Heart right ventricle (tissue), 16 donors: ENCODE measurements around the gene KRTAP5-2. TPM values are rescaled to one million over a fixed set of nuclear protein-coding genes. Genes with fewer than 3 reads are reported as not detected.
A peak's percentile ranks its signal among the peaks of the same experiment; 100 is the strongest.

Source experiments
- ATAC-seq, 8 donors: fragments of 200-7000 bp; cut with Tn5 transposase; one replicate each; pipeline ENCODE4 v1.9.1; 2020; ENCODE audit warnings: mild to moderate bottlenecking in 8 of 8, moderate library complexity in 8 of 8, moderate number of reproducible peaks in 1 of 8
- DNase-seq, 2 donors: peaks; one replicate each; pipeline ENCODE4 v3.0.0-alpha.2; 2020
- H3K27ac ChIP-seq, 10 donors: fragments of 200-600 bp; sonication (generic) in 2 of 10; one replicate each; pipeline versions ENCODE4 v1.5.0 to v1.8.0; 2020 to 2022; ENCODE audit warnings: mild to moderate bottlenecking in 3 of 10
- H3K27me3 ChIP-seq, 7 donors: fragments of 200-600 bp; one replicate each; pipeline ENCODE4 v1.8.0; 2021 to 2022; ENCODE audit warnings: mild to moderate bottlenecking in 2 of 7
- H3K36me3 ChIP-seq, 9 donors: fragments of 200-600 bp; sonication (generic) in 1 of 9; one replicate each; pipeline versions ENCODE4 v1.5.0 to v1.8.0; 2020 to 2022; ENCODE audit warnings: mild to moderate bottlenecking in 2 of 9
- H3K4me1 ChIP-seq, 9 donors: fragments of 200-600 bp; sonication (generic) in 1 of 9; one replicate each; pipeline versions ENCODE4 v1.5.0 to v1.8.0; 2020 to 2022; ENCODE audit warnings: mild to moderate bottlenecking in 4 of 9
- H3K4me3 ChIP-seq, 10 donors: fragments of 200-600 bp; sonication (generic) in 2 of 10; one replicate each; pipeline versions ENCODE4 v1.5.0 to v1.8.0; 2020 to 2022; ENCODE audit warnings: mild to moderate bottlenecking in 7 of 10, moderate library complexity in 2 of 10
- H3K9me3 ChIP-seq, 11 donors: fragments of 200-600 bp in 10 of 11; sonication (generic) in 2 of 11; one replicate each; pipeline versions ENCODE4 v1.5.0 to v1.8.0; 2013 to 2022; ENCODE audit warnings: mild to moderate bottlenecking in 2 of 11, control low read depth in 1 of 11, moderate library complexity in 1 of 11
- CTCF ChIP-seq, 9 donors: fragments of 200-600 bp; sonication (generic) in 2 of 9; IDR thresholded peaks; one replicate each; pipeline versions ENCODE4 v1.5.0 to v1.8.0; 2021 to 2022; ENCODE audit warnings: antibody characterized with exemption in 9 of 9, mild to moderate bottlenecking in 5 of 9, moderate library complexity in 1 of 9
- WGBS, 2 donors: extraction: QIAGEN DNeasy Blood & Tissue Kit; methylation state at CpG; one replicate each; pipeline ENCODE4 v1.1.7; 2013; ENCODE audit warnings: inconsistent platforms in 1 of 2; 5-methylcytosine and 5-hydroxymethylcytosine counted together
- intact Hi-C, 10 donors: fragments of 100-400 bp; cut with DNase I; formaldehyde crosslinking; loops; one replicate each; pipeline versions ENCODE4 v1.11.1 to v1.14.2; 2022
- polyA plus RNA-seq, 2 donors: library from polyadenylated mRNA; stranded (reverse); fragments of 200-250 nt; gene quantifications; one replicate each; pipeline ENCODE4 v1.2.3, GENCODE V29; 2013
- total RNA-seq, 10 donors: library from RNA; stranded (reverse); fragmentation: NEBNext Ultra II Directional in 3 of 10; extraction: Animal tissue kit (Norgen Biotek cat#: 25700) in 3 of 10; gene quantifications; one replicate each; pipeline versions ENCODE4 v1.2.1 to v1.2.4, GENCODE V29; 2021 to 2023
- donor health status: Arrhythmogenic right ventricular cardiomyopathy.
- donor health status: ischemic (EF 13 %, LVEDD 7.1; RV severe dilation, severe dysfunction).
- donor health status: healthy with polysubstance abuse.
- donor health status: DM: no; HTN: yes; CAD: no.
- donor health status: DM: no; HTN: no; CAD: no.
- donor health status: ischemic (EF 25% LVEDD 6.9; RV normal size, moderate dysfunction).
- donor health status: ischemic (EF 25% LVEDD 5.7; RV mildly dilated, moderate dysfunction).
- donor health status: healthy.
- donor health status: DM: yes; HTN: yes; CAD: no.
- donor health status: Ischemic cardiomyopathy.
- donor health status: ischemic (EF 35%, LVEDD 5.7; RV mildly dilated, moderate dysfunction).
- donor health status: nonischemic (EF 11% LVEDD 7.7; RV severe dilation, severe dysfunction).
- donor health status: DM: yes; HTN: yes; CAD: no.
- donor health status: PGD.
- donor health status: ischemic (EF 29% LVEDD 5.4; RV normal size, mild dysfunction).
- donor health status: nonischemic (EF 23%, LVEDD 6.1; RV moderate dilation, normal function).

The KRTAP5-2 gene
- total and polyA plus RNA-seq, 12 donors, result 0.04 TPM; not detected in 11

- no peak for TF ChIP-seq CTCF (IDR thresholded peaks at IDR 0.05)
- intact Hi-C loops, result no loop called here
- Histone ChIP-seq H3K27me3 (peaks cover 0 to 20% (median 0%) of the 10 kb centered on the region in 7 donors), H3K27ac (peak overlapping the region in 4 of 10 donors; percentile 4 to 44 (median 26)), H3K9me3 (no peaks in the 10 kb centered on the region), H3K4me3 (no peak overlapping the region), H3K4me1 (peaks cover 10 to 77% (median 50%) of the 10 kb centered on the region in 9 donors), H3K36me3 (peaks cover 0 to 42% (median 8%) of the 10 kb centered on the region in 9 donors)
- no peak for DNase-seq
- 65 to 71% methylated on average over 13 of the region's 13 CpGs for WGBS, 2 donors
- no peak for ATAC-seq
Observed at GRCh38 chr11:1567052-1567720, 30.9 kb downstream of the KRTAP5-2 start.

DNA sequence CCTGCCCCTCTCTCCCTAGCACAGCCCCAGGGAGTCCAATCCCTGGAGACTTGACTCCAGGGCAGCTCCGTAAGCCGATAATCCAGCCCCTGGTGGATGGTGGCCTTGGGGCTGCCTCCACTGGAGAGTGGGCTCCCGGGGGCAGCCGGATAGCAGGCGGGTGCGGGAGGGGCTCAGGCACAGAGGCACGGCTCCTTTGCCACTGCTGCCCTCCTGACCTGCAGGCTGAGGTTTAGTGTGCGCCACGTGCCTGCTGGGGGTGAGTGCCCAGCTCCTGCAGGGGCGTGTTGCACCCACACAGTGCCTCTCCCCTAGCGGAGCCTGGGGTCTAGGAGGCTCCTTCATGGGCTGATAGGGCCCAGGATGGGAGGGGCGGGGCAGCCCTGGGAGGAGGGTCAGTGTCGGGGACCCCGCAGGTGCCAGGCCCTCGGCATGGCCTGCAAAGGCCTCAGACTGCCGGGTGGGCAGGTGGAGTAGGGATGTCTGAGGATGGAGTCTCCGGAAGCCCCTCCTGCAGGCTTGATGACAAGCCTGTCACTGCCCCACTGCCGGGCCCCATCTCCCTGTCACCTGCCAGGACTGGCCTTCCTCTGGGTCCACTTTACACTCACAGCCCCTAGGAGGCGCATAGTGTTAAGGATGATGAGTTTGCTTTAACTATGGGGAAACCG lies 31.6 kb downstream of the KRTAP5-2 start:
- Histone ChIP-seq H3K27ac (peak overlapping the region in 2 of 10 donors; percentile 25 to 44), H3K27me3 (peaks cover 0 to 19% (median 0%) of the 10 kb centered on the region in 7 donors), H3K4me3 (no peak overlapping the region), H3K36me3 (peaks cover 0 to 48% (median 8%) of the 10 kb centered on the region in 9 donors), H3K4me1 (peaks cover 10 to 77% (median 50%) of the 10 kb centered on the region in 9 donors), H3K9me3 (no peaks in the 10 kb centered on the region)
- ATAC-seq (no peak), DNase-seq (no peak)
- WGBS, 2 donors, result 82 to 85% methylated on average over 20 of the region's 20 CpGs
- no peak for TF ChIP-seq CTCF (IDR thresholded peaks at IDR 0.05)
- intact Hi-C loops, result no loop called here

DNA sequence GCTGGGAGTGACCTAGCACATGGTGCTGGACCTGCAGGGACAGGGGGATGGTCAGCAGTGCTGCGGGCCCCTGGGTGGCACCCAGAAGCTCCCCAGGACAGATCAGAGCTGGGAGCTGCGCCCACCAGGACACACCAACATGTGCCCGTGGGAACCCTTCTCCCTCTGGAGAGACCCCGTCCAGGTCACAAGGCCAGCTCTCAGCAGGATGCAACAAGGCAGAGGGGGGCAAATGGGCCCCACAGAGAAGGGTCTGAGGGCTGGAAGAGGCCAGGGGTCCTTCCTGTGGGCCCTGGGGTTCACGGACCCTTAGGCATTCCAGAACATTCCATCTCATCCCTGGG lies 32.2 kb downstream of the KRTAP5-2 start:
- Histone ChIP-seq H3K27ac (peak overlapping the region in 1 of 10 donors; percentile 77), H3K27me3 (peaks cover 0 to 13% (median 0%) of the 10 kb centered on the region in 7 donors), H3K4me3 (no peak overlapping the region), H3K36me3 (peaks cover 0 to 55% (median 8%) of the 10 kb centered on the region in 9 donors), H3K9me3 (no peaks in the 10 kb centered on the region), H3K4me1 (peaks cover 10 to 75% (median 45%) of the 10 kb centered on the region in 9 donors)
- no peak for ATAC-seq
- intact Hi-C loops, result no loop called here
- no peak for TF ChIP-seq CTCF (IDR thresholded peaks at IDR 0.05)
- DNase-seq, result no peak
- 91 to 93% methylated on average over 5 of the region's 5 CpGs for WGBS, 2 donors

DNA sequence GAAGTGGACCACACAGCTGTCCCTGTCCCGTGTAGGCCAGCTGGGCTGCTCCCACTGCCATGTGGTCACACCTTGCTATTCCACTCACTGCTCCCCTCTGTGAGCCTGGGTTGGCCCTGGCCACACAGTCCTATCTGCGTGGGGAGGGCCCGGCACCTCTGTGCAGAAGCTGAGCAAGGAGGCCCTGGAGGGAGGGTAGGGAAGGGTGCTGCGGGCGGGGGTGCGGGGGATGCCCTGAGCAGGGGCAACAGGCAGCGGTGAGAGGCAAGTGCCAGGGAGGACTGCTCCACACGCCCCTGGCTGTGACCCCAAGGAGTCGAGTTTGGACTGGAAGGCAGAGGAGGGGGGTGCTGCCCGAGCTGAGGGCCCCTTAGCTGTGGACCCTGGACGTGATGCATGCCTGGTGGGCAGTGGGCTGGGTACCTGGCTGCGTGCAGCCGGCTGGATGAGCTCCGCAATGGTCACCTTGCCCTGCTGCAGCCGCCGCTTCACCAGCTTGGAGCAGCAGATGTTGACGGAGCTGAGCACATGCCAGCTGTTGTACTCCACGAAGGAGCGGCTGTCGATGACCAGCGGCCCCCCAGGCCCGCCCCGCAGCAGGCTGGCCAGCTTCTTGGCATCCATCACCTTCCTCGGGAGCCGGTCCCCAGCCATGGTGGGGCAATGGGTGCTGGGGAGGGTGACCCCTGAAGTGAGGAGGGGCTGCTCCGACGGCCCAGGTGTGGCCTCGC lies 32.8 kb downstream of the KRTAP5-2 start:
- ATAC-seq, result peak in 1 of 8 donors; percentile 1
- intact Hi-C loops, result no loop called here
- WGBS, 2 donors, result 81 to 86% methylated on average over 28 of the region's 28 CpGs
- H3K36me3 ChIP-seq, result peaks cover 0 to 60% (median 11%) of the 10 kb centered on the region in 9 donors
- H3K4me1 ChIP-seq, result peaks cover 6 to 75% (median 41%) of the 10 kb centered on the region in 9 donors
- DNase-seq, result no peak
- no peak for TF ChIP-seq CTCF (IDR thresholded peaks at IDR 0.05)
- peak overlapping the region in 5 of 10 donors; percentile 51 to 79 (median 77) for H3K27ac ChIP-seq
- H3K9me3 ChIP-seq, result no peaks in the 10 kb centered on the region
- H3K4me3 ChIP-seq, result no peak overlapping the region
- H3K27me3 ChIP-seq, result peaks cover 0 to 7% (median 0%) of the 10 kb centered on the region in 7 donors
